SK-N-SH (cell line): ENCODE measurements around the gene DMRTB1. TPM values are rescaled to one million over a fixed set of nuclear protein-coding genes. Genes with fewer than 3 reads are reported as not detected.
A peak's percentile ranks its signal among the peaks of the same experiment; 100 is the strongest.

Experiments used
- CTCF ChIA-PET: fragments of 300-600, 350-600 bp; formaldehyde crosslinking; extraction: SDS; loops from one replicate; lab custom pipeline; 2021; lab: Yijun Ruan, JAX
- POLR2A ChIA-PET: fragments of 350-600 bp; sonication (Branson Sonifier 250); formaldehyde crosslinking; extraction: SDS; loops from one replicate; lab custom pipeline; 2020; ENCODE audit warnings: antibody characterized with exemption, inconsistent platforms; lab: Yijun Ruan, JAX
- DNase-seq: peaks from one replicate; pipeline ENCODE4 v3.0.0; 2012
- H2AFZ ChIP-seq: fragments of 200-600 bp; sonication (generic); 2 replicates; pipeline ENCODE4 v1.8.1; 2016; ENCODE audit warnings: antibody characterized with exemption, mild to moderate bottlenecking, low read depth
- H3F3A ChIP-seq: fragments of 200-600 bp; sonication (generic); replicated peaks from 2 replicates; pipeline ENCODE3; 2016; ENCODE audit warnings: antibody characterized with exemption, mild to moderate bottlenecking; ENCODE audit not compliant: insufficient read depth
- H3K27ac ChIP-seq, 2 experiments: fragments of 200-500 bp in 1 of 2; fragments of 200-600 bp in 1 of 2; sonication (Bioruptor generic) in 1 of 2; sonication (generic), shearing (Covaris generic) in 1 of 2; 2 replicates each; pipeline versions ENCODE4 v1.5.1 to v1.6.1; 2014 to 2016; ENCODE audit warnings: low read depth in 2 of 2, inconsistent platforms in 1 of 2, low read length in 1 of 2, mild to moderate bottlenecking in 1 of 2, mixed read lengths in 1 of 2
- H3K27me3 ChIP-seq: fragments of 200-600 bp; sonication (generic), shearing (Covaris generic); 2 replicates; pipeline ENCODE4 v1.6.1; 2016; ENCODE audit warnings: mixed run types; ENCODE audit not compliant: insufficient read depth
- H3K36me3 ChIP-seq, 2 experiments: fragments of 200-500 bp in 1 of 2; fragments of 200-600 bp in 1 of 2; sonication (Bioruptor generic) in 1 of 2; sonication (generic) in 1 of 2; replicated peaks in 1 of 2; 2 replicates each; pipeline versions ENCODE3 to v1.5.1; 2014 to 2016; ENCODE audit warnings: low read length in 1 of 2, mild to moderate bottlenecking in 1 of 2; ENCODE audit not compliant: insufficient read depth in 2 of 2, control insufficient read depth in 1 of 2
- H3K4me1 ChIP-seq, 2 experiments: fragments of 200-500 bp in 1 of 2; fragments of 200-600 bp in 1 of 2; sonication (Bioruptor generic) in 1 of 2; sonication (generic), shearing (Covaris generic) in 1 of 2; 2 replicates each; pipeline versions ENCODE4 v1.5.1 to v1.6.1; 2014 to 2016; ENCODE audit warnings: low read depth in 1 of 2, low read length in 1 of 2, mixed run types in 1 of 2; ENCODE audit not compliant: insufficient read depth in 2 of 2, control insufficient read depth in 1 of 2
- H3K4me2 ChIP-seq: fragments of 200-600 bp; sonication (generic), shearing (Covaris generic); 2 replicates; pipeline ENCODE4 v1.6.1; 2017; ENCODE audit warnings: mixed run types
- H3K4me3 ChIP-seq, 2 experiments: fragments of 200-500 bp in 1 of 2; fragments of 200-600 bp in 1 of 2; sonication (Bioruptor generic) in 1 of 2; sonication (generic), shearing (Covaris generic) in 1 of 2; 2 replicates each; pipeline versions ENCODE4 v1.5.1 to v1.8.1; 2014 to 2016; ENCODE audit warnings: low read depth in 2 of 2, inconsistent platforms in 1 of 2, low read length in 1 of 2, mild to moderate bottlenecking in 1 of 2, mixed read lengths in 1 of 2, moderate library complexity in 1 of 2
- H3K79me2 ChIP-seq: fragments of 200-600 bp; sonication (generic); 2 replicates; pipeline ENCODE4 v1.8.1; 2017; ENCODE audit warnings: mild to moderate bottlenecking; ENCODE audit not compliant: insufficient read depth
- H3K9ac ChIP-seq: fragments of 200-600 bp; sonication (generic); 2 replicates; pipeline ENCODE4 v1.6.1; 2017; ENCODE audit warnings: mixed run types
- H3K9me2 ChIP-seq: fragments of 200-600 bp; sonication (generic); 2 replicates; pipeline ENCODE4 v1.6.1; 2017; ENCODE audit warnings: mixed run types
- H3K9me3 ChIP-seq: fragments of 200-600 bp; sonication (generic); 2 replicates; pipeline ENCODE4 v1.6.1; 2017; ENCODE audit warnings: mixed run types, mild to moderate bottlenecking, moderate library complexity
- H4K20me1 ChIP-seq: fragments of 200-600 bp; sonication (generic); 2 replicates; pipeline ENCODE4 v1.6.1; 2017; ENCODE audit warnings: mild to moderate bottlenecking, mixed run types; ENCODE audit not compliant: insufficient read depth
- CHD2 ChIP-seq: fragments of 150-350 bp; IDR thresholded peaks from 2 replicates; pipeline ENCODE4 v1.6.1; 2018; ENCODE audit warnings: low read length; ENCODE audit not compliant: partially characterized antibody
- EP300 ChIP-seq, 2 experiments: IDR thresholded peaks; 2 replicates each; pipeline versions ENCODE4 v1.4.0 to v1.6.1; 2012; ENCODE audit warnings: borderline replicate concordance in 1 of 2, low read depth in 1 of 2, low read length in 1 of 2
- EZH2phosphoT487 ChIP-seq: fragments of 200-600 bp; sonication (generic); IDR thresholded peaks from 2 replicates; pipeline ENCODE4 v1.6.1; 2017; ENCODE audit warnings: low read depth, mixed run types, mild to moderate bottlenecking, antibody characterized with exemption, moderate library complexity, borderline replicate concordance
- FOXJ3 ChIP-seq: sonication (generic); formaldehyde crosslinking; IDR thresholded peaks from 2 replicates; pipeline ENCODE4 v1.5.1; 2020; ENCODE audit warnings: mild to moderate bottlenecking, missing genetic modification reagents
- GATA2 ChIP-seq: sonication (generic); formaldehyde crosslinking; IDR thresholded peaks from 2 replicates; pipeline ENCODE4 v1.5.0; 2020; ENCODE audit warnings: mild to moderate bottlenecking, missing genetic modification reagents
- MXI1 ChIP-seq: IDR thresholded peaks from 2 replicates; pipeline ENCODE4 v1.6.1; 2012; ENCODE audit warnings: mild to moderate bottlenecking, low read depth, low read length, improper control_type of control experiment
- NRF1 ChIP-seq: IDR thresholded peaks from 2 replicates; pipeline ENCODE4 v1.6.1; 2012; ENCODE audit warnings: low read depth, mild to moderate bottlenecking, low read length
- PBX3 ChIP-seq: IDR thresholded peaks from 2 replicates; pipeline ENCODE4; 2012
- RCOR1 ChIP-seq: fragments of 150-350 bp; IDR thresholded peaks from 2 replicates; pipeline ENCODE4 v1.6.1; 2017; ENCODE audit warnings: antibody characterized with exemption, low read length
- REST ChIP-seq: IDR thresholded peaks from 2 replicates; pipeline ENCODE4 v1.6.1; 2012; ENCODE audit warnings: mild to moderate bottlenecking, low read depth, low read length, moderate library complexity
- SIN3A ChIP-seq: IDR thresholded peaks from 2 replicates; pipeline ENCODE4 v1.6.1; 2012; ENCODE audit warnings: low read depth, mild to moderate bottlenecking, low read length, moderate library complexity, borderline replicate concordance
- TCF12 ChIP-seq: IDR thresholded peaks from 2 replicates; pipeline ENCODE4 v1.4.0; 2012
- YY1 ChIP-seq: IDR thresholded peaks from 2 replicates; pipeline ENCODE4 v1.4.0; 2012; ENCODE audit warnings: low read depth, mild to moderate bottlenecking
- WGBS: methylation state at CpG from one replicate; pipeline ENCODE4 v1.1.6; 2017; ENCODE audit warnings: low lambda C conversion rate; 5-methylcytosine and 5-hydroxymethylcytosine counted together
- polyA plus RNA-seq, 3 experiments: library from polyadenylated mRNA; depleted of rRNA; stranded (reverse); fragments of >200 nt; gene quantifications; 2 replicates each; pipeline ENCODE4 v1.2.3, GENCODE V29; 2012

The DMRTB1 gene
- polyA plus RNA-seq, 1 of the 3 experiments (the other 2 are of a cell fraction), result not detected

- TF ChIP-seq CHD2, result no peak
- TF ChIP-seq EZH2phosphoT487, result no peak
Measured at GRCh38 chr1:53511323-53511932, 52.2 kb downstream of the DMRTB1 start (continued).

- 49% methylated on average over 19 of the region's 19 CpGs for WGBS
- no peaks in the 10 kb centered on the region; the same call in 1 of the 2 replicates for H4K20me1 ChIP-seq
- no peak overlapping the region for H3K4me3 ChIP-seq
- POLR2A ChIA-PET, result interaction anchor here (0.8 to 1.5 kb wide), 2 partner anchors 13 kb away, joined by 4 to 7 read pairs; no protein-coding TSS in a partner anchor
- peaks cover 16 to 68% of the 10 kb centered on the region in 2 experiments; a peak in 3 of 4 replicates for H3K4me1 ChIP-seq
- peaks cover 23% of the 10 kb centered on the region for H3F3A ChIP-seq
- peak; percentile 75 for DNase-seq
- H3K9me2 ChIP-seq, result no peaks in the 10 kb centered on the region
- CTCF ChIA-PET, result interaction anchor here (0.8 to 4.3 kb wide), 10 partner anchors 11 to 129 kb away, joined by 3 to 33 read pairs (median 3); no protein-coding TSS in a partner anchor
- H3K27ac ChIP-seq, result peak overlapping the region; percentile 76 to 97
- H3K9ac ChIP-seq, result no peak overlapping the region
- H3K27me3 ChIP-seq, result no peaks in the 10 kb centered on the region
- H2AFZ ChIP-seq, result no peak overlapping the region
- H3K4me2 ChIP-seq, result peak overlapping the region; percentile 58; the same call in 1 of the 2 replicates
- peak; percentile 51 for TF ChIP-seq CHD2
- TF ChIP-seq EP300 (IDR thresholded peaks at IDR 0.05; ENCODE audit: borderline replicate concordance in 1 of 2, low read depth in 1 of 2, low read length in 1 of 2), result peak in 1 of 2 experiments; percentile 92; a peak in 2 of 4 replicates
- TF ChIP-seq REST, result no peak
- no peak for TF ChIP-seq SIN3A
- peak; percentile 76 for TF ChIP-seq RCOR1
- peak; percentile 91 for TF ChIP-seq FOXJ3 (CRISPR knock-in tag)
- no peak for TF ChIP-seq YY1
- 0 out of 2 replicates have a peak, but pooled peaks have one; percentile 15 for TF ChIP-seq MXI1
- 0 out of 2 replicates have a peak, but pooled peaks have one; percentile 7 for TF ChIP-seq PBX3
- TF ChIP-seq NRF1, result no peak
- peak; percentile 93 for TF ChIP-seq GATA2 (CRISPR knock-in tag)
- TF ChIP-seq TCF12, result peak; percentile 30; the same call in 1 of the 2 replicates
- H3K79me2 ChIP-seq, result no peaks in the 10 kb centered on the region
- H3K9me3 ChIP-seq, result no peaks in the 10 kb centered on the region
- H3K36me3 ChIP-seq, result no peaks in the 10 kb centered on the region
Measured at GRCh38 chr1:53511933-53512806, 53.0 kb downstream of the DMRTB1 start.
